ENCODE data around the gene BMP6. TPM values are rescaled to one million over a fixed set of nuclear protein-coding genes. Genes with fewer than 3 reads are reported as not detected.

BMP6 gene
- total RNA-seq, 1 experiment from 2014 or later = 1.9 TPM

GRCh38 chr6:7859591-7859990 is 133.7 kb downstream of the BMP6 start:
- ChIA-PET CTCF (no interaction called here), POLR2A (ENCODE audit: low non-redundant PET) (no interaction called here)
- Histone ChIP-seq H3K36me3 (ENCODE audit: insufficient read depth, low read length, poor library complexity, severe bottlenecking) (no peaks in the 10 kb centered on the region), H3K4me1 (ENCODE audit: insufficient read depth, low read length, poor library complexity, severe bottlenecking) (no peaks in the 10 kb centered on the region), H3K27me3 (replicated peaks; ENCODE audit: insufficient read depth, low read depth, low read length, poor library complexity) (no peaks in the 10 kb centered on the region), H3K4me3 (ENCODE audit: low read depth, low read length, poor library complexity, severe bottlenecking) (no peak overlapping the region), H3K27ac (ENCODE audit: low read depth, low read length, poor library complexity, severe bottlenecking) (no peak overlapping the region), H3K9me3 (ENCODE audit: low read depth, low read length, poor library complexity, severe bottlenecking) (no peaks in the 10 kb centered on the region)
- no peak for DNase-seq (ENCODE audit: low spot score)
- intact Hi-C loops (cut with micrococcal nuclease; ENCODE audit: unreplicated experiment) = no loop called here
- no TSS peak for BruUV-seq (replicated peaks)
- TF ChIP-seq EZH2 (IDR thresholded peaks at IDR 0.05; ENCODE audit: borderline replicate concordance, low read depth, low read length, poor library complexity, severe bottlenecking) = no peak
- TF ChIP-seq, protein P1, sequence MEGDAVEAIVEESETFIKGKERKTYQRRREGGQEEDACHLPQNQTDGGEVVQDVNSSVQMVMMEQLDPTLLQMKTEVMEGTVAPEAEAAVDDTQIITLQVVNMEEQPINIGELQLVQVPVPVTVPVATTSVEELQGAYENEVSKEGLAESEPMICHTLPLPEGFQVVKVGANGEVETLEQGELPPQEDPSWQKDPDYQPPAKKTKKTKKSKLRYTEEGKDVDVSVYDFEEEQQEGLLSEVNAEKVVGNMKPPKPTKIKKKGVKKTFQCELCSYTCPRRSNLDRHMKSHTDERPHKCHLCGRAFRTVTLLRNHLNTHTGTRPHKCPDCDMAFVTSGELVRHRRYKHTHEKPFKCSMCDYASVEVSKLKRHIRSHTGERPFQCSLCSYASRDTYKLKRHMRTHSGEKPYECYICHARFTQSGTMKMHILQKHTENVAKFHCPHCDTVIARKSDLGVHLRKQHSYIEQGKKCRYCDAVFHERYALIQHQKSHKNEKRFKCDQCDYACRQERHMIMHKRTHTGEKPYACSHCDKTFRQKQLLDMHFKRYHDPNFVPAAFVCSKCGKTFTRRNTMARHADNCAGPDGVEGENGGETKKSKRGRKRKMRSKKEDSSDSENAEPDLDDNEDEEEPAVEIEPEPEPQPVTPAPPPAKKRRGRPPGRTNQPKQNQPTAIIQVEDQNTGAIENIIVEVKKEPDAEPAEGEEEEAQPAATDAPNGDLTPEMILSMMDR (conservative IDR thresholded peaks at IDR 0.05; ENCODE audit: low read depth, low read length) = no peak

DNA sequence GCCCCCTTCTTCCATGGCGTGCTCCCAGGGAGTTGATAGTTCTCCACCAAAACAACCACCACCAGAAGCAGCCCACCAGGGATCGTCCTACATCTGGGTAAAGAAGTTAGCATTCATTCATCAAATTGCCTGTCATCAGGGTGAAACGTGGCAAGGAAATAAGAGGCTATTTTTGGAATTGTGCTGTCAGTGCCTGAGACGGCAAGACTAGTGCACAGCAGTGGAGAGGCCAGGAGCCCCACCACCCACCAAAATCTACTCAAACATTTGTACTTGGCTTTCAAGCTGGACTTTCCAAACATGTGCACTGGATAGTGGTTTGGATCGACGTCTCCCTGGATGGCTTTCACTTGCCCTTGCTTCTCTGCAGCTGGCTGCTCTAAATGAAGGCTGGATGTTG is 139.9 kb downstream of the BMP6 start:
- Histone ChIP-seq H3K4me3 (ENCODE audit: low read depth, low read length, poor library complexity, severe bottlenecking) (no peak overlapping the region), H3K27me3 (replicated peaks; ENCODE audit: insufficient read depth, low read depth, low read length, poor library complexity) (no peaks in the 10 kb centered on the region), H3K27ac (ENCODE audit: low read depth, low read length, poor library complexity, severe bottlenecking) (no peak overlapping the region), H3K4me1 (ENCODE audit: insufficient read depth, low read length, poor library complexity, severe bottlenecking) (no peaks in the 10 kb centered on the region), H3K36me3 (ENCODE audit: insufficient read depth, low read length, poor library complexity, severe bottlenecking) (no peaks in the 10 kb centered on the region), H3K9me3 (ENCODE audit: low read depth, low read length, poor library complexity, severe bottlenecking) (no peaks in the 10 kb centered on the region)
- intact Hi-C loops (cut with micrococcal nuclease; ENCODE audit: unreplicated experiment) = no loop called here
- no TSS peak for BruUV-seq (replicated peaks)
- no peak for DNase-seq (ENCODE audit: low spot score)
- CTCF ChIA-PET = no interaction called here
- TF ChIP-seq, protein P1 (conservative IDR thresholded peaks at IDR 0.05; ENCODE audit: low read depth, low read length) = no peak
- no peak for TF ChIP-seq EZH2 (IDR thresholded peaks at IDR 0.05; ENCODE audit: borderline replicate concordance, low read depth, low read length, poor library complexity, severe bottlenecking)
- POLR2A ChIA-PET (ENCODE audit: low non-redundant PET) = no interaction called here

- H3K36me3 ChIP-seq (ENCODE audit: insufficient read depth, low read length, poor library complexity, severe bottlenecking) = no peaks in the 10 kb centered on the region
- no peaks in the 10 kb centered on the region for H3K9me3 ChIP-seq (ENCODE audit: low read depth, low read length, poor library complexity, severe bottlenecking)
- intact Hi-C loops (cut with micrococcal nuclease; ENCODE audit: unreplicated experiment) = no loop called here
Observed at GRCh38 chr6:7866526-7866925, 140.6 kb downstream of the BMP6 start.

More at GRCh38 chr6:7866526-7866925, 140.6 kb downstream of the BMP6 start:
- TF ChIP-seq EZH2 (IDR thresholded peaks at IDR 0.05; ENCODE audit: borderline replicate concordance, low read depth, low read length, poor library complexity, severe bottlenecking) = no peak
- TF ChIP-seq, protein P1 (conservative IDR thresholded peaks at IDR 0.05; ENCODE audit: low read depth, low read length) = no peak
- ChIA-PET POLR2A (ENCODE audit: low non-redundant PET) (no interaction called here), CTCF (no interaction called here)
- no peak overlapping the region for H3K4me3 ChIP-seq (ENCODE audit: low read depth, low read length, poor library complexity, severe bottlenecking)
- no TSS peak for BruUV-seq (replicated peaks)
- H3K4me1 ChIP-seq (ENCODE audit: insufficient read depth, low read length, poor library complexity, severe bottlenecking) = no peaks in the 10 kb centered on the region
- H3K27me3 ChIP-seq (replicated peaks; ENCODE audit: insufficient read depth, low read depth, low read length, poor library complexity) = no peaks in the 10 kb centered on the region
- no peak for DNase-seq (ENCODE audit: low spot score)
- no peak overlapping the region for H3K27ac ChIP-seq (ENCODE audit: low read depth, low read length, poor library complexity, severe bottlenecking)
